NOMO-1 treated with DMSO at 0.1 percent for 48 hours (cell line): ENCODE measurements around the gene LPCAT2.

Source experiments
- DNase-seq: peaks from one replicate; lab custom pipeline; 2025; ENCODE audit not compliant: unreplicated experiment; lab: John Stamatoyannopoulos, UW

The LPCAT2 gene

DNA sequence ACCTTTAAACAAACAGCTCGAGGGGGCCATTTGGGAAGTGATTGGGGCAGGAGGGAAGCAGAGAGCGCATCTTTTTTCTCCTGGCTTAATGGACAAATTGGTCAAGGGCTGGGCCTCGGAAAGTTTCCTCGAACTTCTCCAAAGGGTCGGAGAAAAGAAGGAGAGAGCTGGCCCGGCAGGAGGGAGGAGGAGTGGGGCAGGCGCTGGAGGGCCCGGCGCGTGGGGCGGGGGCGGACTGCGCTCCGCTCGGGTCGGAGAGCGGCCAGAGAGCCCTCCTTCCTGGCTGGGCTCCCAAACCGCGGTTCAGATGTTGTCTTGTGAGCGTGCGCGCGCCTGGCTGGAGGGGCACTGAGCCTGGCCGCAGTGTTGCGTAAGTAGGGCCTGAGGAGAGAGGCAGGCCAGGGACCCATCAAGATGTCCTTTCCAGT, 28.6 kb upstream of the LPCAT2 start:
- no peak for DNase-seq

DNA sequence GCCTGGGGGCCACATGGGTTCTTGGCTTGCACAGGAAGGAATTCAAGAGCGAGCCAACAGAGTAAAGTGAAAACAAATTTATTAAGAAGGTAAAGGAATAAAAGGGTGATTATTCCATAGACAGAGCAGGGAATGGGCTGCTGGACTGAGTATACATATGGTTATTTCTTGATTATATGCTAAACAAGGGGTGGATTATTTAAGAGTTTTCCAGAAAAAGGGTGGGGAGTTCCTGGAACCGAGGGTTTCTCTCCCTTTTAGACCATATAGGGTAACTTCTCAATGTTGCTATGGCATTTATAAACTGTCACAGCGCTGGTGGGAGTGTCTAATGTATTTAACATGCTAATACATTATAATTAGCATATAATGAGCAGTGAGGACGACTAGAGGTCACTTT, 27.8 kb upstream of the LPCAT2 start:
- no peak for DNase-seq

DNA sequence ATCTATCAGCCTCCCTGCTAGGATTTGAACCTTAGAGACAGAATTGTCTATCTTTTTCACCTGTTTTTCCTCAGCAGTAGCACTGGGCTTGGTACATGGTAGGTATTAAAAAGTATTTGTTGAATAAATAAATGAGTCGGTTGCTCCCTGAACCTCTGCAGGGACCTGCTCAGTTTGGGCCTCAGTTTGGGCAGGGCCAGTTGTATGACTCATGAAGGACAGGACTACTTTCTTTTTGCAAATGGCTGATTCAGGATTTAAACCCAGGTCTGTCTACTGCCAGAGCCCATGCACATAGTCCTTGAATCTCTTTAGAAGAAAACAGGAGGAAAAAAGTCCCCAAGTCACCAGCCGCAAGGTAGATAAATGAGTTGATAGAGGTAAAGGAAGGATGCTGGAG, 26.8 kb upstream of the LPCAT2 start:
- no peak for DNase-seq

DNA sequence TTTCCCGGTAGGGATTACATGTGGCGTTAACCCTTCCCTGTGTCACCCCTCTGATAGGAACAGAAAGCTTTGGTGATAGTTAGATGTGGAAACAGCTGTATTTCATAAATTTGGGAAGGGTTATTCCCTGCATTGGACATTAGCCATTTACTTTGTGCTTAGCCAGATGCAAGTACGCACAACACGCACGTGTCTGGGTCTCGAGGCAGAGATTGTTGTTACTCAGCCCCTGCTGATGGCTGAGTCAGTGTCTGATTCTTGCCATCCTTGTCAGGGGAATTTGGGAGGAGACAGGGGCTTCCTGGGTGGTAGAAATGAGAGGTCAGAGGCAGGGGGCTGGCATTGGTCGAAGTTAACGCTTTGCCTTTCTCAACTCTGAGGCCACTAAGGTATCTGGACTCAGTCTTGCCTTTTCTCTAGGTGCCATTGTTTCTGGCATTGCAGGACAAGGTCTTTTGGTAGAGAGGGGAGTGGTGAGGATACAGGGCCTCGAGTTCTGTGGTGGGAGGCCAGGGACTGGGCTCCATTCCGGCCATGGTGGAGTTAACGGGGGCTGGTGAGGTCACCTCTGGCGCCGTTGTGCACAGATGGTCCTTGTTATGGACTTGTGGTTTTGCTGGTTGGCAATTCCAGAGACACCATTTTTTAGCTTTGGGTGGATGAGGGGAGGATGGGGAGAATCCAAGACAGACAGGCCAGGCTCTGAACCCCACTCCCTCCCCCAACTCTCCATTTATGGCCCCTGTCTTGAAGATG, 21.6 kb upstream of the LPCAT2 start:
- DNase-seq = no peak

DNA sequence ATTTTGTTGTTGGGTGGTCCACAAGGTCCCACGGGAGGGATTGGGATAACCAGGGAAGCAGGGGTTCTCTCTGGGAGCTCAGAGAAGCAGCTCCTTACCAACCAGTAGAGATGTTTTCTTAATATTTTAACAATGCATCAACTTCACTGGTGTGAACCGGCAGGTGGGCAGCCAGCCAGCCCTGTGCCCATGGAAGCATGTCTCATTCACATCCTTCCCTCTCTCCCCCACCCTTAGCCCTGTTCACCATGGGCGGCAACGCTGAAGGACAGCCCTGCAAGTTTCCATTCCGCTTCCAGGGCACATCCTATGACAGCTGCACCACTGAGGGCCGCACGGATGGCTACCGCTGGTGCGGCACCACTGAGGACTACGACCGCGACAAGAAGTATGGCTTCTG, 20.6 kb upstream of the LPCAT2 start:
- no peak for DNase-seq

DNA sequence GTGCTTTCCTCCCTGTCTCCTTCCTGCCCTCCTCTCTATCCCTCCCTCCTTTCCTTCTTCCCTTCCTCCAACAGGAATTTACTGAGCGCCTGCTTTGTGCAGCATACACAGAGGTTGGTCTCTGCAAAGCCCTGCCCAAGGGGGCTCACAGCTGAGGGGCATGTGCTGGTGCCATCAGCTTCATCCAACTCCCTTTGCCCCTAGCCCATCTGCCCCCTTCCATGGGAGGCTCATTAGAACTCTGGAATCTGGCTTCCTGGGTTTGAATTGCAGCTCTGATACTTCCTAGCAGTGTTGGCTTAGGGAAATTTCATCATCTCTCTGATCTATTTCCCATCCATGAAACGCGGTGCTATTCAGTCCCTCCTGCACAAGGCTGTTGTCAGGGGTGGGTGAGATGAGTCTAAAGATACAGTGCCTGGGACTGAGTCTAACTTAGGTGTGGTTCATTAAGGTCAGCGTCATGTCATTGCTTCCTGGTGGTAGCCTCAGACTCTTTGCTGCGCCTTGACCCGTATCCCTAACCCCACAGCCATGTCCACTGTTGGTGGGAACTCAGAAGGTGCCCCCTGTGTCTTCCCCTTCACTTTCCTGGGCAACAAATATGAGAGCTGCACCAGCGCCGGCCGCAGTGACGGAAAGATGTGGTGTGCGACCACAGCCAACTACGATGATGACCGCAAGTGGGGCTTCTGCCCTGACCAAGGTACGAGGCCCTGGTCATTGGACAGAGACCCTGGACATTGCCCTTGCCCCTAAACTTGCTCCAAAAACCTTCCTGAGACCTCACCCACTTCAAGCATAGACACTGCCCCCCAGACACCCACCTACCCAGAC, 19.5 kb upstream of the LPCAT2 start:
- no peak for DNase-seq

DNA sequence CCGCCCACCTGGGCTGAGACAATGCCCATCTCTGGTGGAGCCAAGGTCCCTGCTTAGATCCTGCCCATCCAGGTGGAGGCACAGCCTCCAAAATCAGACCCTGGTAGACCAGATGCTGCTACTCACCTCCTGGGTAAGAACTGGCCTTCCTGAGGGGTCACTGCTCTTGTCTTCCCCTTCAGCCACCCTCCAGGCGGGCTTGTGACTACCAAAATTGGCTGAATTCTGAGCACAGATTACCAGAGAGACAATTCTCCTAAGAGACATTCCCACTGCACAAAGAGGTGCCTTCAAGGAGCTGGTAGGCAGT, 19.0 kb upstream of the LPCAT2 start:
- DNase-seq = no peak

DNA sequence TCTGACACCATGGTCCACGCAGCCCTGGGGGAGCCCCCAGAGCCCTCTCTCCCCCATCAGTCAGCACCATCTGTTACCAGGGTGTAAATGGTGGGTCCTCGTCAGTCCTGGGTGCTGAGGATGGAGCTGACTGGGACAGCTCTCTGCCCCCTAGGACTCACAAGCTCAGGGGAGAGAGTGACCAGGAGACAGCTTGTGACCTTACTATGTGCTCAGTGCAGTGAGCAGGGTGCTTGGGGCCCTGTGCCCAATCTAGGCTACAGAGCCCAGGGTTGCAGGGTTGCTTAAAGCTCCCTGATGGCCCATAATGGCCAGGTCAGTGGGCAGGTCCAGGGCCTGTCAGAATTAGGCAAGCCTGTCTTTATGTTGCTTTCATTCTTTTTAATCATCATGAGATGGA, 18.6 kb upstream of the LPCAT2 start:
- DNase-seq = no peak

DNA sequence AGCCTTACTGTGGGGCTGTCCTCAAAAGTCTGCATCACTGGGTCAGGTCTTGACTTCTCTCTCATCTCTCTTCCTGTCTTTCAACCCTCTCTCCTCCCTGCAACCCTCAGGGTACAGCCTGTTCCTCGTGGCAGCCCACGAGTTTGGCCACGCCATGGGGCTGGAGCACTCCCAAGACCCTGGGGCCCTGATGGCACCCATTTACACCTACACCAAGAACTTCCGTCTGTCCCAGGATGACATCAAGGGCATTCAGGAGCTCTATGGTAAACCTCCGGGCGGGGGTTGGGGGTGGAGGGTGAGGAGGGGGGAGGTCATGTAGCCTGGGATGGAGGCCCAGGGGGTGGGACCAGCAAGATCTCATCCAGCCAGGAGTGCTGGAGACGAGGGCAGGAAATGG, 17.2 kb upstream of the LPCAT2 start:
- DNase-seq = no peak

DNA sequence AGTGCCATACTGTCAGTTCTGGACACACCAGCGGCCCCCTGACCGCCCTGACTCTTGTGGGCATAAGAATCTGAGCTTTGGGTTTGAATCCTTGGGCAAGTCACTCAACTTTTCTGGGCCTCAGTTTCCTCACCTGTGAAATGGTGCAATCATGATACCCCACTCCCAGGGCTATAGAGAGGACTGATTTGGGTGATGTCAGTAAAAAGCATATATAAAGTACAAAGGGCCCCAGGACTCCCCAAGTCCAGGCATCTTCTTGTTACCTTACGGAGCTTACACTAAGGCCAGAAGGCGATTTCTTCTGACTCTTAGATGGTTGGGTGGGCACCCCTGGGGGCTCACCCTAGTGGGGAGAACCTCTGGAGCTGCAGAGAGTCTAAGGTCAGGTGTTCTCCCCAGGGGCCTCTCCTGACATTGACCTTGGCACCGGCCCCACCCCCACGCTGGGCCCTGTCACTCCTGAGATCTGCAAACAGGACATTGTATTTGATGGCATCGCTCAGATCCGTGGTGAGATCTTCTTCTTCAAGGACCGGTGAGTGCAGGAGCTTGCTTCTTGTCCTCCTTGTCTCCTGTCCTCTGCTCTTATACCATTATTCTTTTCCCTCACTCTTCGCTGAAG, 16.0 kb upstream of the LPCAT2 start:
- no peak for DNase-seq

DNA sequence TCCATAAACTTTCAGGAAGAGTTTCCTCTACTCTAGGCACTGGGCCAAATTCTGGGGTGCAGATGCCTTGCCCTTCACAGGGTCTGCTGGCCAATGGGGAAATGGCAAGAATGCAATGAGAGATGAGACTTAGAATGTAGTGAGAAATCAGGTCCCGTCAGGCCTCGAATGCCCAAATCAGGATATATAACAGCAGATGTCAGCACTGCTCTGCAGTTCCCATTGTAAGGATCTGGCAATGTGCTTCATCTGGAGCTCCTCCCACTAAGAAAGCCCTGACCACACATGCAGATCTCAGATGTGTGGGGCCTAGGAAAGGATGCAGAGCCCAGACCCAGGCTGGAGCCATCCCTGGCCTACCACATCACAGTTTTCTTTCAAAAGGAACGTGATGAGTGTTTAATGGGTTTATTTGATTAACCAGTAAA, 13.9 kb upstream of the LPCAT2 start:
- peak; percentile 42 for DNase-seq

DNA sequence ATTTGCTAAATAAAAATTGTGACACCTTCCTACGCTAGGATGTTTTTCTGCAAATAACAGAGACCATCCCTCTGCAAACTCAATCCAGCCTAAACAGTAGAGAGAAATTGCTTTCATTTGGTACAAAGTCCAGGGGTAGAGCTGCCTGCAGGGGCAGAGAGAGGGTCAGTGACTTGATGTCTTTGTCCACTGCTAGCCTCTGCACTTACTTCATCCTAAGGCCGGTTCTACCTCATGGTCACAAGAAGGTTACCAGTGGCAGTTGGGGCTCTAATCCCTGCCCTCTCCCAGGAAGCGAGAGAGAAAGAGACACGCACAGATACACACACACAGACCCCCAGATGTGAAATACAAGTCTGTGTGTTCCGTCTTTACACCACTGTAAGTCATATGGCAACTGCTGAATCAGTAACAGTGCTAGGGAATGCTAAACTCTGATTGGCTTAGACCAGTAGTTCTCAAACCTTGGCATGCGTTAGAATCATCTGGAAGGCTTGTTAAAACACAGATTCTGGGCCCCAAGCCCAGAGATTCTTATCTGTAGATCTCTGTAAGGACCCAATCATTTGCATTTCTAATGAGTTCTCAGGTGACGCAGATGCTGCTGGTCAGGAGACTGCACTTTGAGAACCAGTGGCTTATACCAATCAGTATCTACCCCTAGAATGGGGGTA, 13.1 kb upstream of the LPCAT2 start:
- DNase-seq = no peak

DNA sequence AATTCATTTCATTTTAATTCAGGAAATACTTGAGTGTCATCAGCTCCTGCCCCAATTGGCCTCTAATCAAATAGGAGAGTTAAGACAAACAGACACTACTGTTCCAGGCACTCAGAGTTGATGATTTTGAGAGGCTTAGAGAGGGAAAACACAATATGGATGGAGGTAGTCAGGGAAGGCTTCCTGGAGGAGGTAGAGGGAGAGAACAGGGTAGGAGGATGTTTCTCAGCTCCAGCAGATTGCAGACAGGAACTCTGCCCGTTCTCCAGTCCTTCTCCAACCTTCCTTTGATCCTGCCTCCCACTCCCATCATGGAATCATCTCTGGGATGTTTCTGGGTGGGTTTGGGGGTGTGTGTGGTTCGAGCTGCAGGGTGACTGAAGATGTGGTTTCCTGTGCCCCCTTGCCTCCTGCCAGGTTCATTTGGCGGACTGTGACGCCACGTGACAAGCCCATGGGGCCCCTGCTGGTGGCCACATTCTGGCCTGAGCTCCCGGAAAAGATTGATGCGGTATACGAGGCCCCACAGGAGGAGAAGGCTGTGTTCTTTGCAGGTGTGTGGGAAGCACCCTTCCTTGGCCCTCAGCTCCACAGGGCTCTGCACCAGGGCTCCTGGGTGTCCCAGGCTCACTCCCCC, 12.2 kb upstream of the LPCAT2 start:
- no peak for DNase-seq

DNA sequence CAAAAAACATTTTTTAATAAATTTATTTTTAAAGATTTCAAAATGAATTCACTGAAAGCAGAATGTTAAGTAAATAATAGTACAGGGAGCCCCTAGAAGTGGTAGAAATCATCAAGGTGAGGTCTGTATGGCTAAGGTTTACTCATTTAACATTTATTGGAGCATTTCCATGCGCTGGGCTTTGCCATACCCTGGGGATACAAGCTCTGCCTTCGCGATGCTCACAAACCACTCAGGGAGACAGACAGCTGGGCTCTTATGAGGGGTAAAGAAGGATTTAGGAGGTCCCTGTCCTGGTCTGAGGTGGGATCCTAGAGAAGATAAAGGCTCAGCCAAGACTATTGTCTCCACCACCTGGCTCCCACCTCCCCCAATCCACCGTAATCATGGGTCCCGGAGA, 11.3 kb upstream of the LPCAT2 start:
- DNase-seq = no peak

DNA sequence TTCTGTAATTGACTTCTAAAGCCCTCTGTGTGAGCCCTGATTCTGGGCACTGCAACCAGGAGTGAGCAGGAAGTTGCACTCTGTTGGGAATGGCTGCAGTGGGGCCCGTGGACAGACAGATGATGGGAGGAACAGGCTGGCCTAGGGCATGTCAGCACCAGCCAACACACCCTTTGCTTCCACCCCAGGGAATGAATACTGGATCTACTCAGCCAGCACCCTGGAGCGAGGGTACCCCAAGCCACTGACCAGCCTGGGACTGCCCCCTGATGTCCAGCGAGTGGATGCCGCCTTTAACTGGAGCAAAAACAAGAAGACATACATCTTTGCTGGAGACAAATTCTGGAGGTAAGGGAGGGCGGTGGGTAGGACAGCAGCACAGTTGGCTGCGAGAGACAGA, 10.8 kb upstream of the LPCAT2 start:
- DNase-seq = no peak

DNA sequence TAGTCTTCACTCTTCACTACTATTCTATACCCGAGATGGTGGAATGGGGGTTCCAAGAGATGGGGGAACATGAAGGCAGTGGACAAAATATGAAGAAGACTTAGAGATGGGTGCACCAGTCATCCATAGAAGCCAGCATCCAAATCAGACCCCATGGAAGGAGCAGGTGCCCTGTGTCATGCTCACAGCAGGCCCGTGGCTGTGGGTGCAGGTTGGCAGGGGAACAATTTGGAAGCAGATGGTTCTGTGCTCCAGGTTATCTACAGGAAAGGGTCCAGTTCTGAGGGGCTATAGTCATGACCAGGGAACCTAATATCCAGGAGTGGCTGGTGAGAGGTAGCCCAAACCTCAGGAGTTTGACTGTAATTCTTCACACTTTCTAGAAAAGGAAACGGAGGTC, 9.6 kb upstream of the LPCAT2 start:
- no peak for DNase-seq

DNA sequence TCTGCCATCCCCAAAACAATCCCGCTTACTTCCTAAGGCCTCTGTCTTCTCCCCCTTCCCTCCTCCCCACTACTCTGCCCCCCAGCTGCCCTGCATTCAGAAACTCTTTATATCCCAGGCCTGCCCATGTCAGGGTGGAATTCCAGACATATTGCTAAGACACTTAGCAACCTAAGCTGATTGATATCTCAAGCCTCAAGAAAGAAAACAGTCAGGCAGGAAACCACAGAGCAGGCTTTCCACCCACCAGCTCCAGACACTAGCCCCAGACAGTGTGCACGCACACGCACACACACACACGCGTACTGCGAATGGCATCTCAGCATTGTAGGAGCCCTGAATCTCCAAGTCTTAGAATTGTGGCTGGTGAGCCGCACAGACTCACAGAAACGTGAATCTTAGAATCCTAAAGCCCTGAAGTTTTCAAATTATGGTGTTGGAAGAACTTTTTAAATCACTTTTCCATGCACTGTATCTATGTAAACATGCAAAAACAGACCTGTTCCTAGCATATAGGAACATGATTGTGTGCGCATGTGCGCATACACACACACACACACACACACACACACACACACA, 8.8 kb upstream of the LPCAT2 start:
- DNase-seq = no peak

DNA sequence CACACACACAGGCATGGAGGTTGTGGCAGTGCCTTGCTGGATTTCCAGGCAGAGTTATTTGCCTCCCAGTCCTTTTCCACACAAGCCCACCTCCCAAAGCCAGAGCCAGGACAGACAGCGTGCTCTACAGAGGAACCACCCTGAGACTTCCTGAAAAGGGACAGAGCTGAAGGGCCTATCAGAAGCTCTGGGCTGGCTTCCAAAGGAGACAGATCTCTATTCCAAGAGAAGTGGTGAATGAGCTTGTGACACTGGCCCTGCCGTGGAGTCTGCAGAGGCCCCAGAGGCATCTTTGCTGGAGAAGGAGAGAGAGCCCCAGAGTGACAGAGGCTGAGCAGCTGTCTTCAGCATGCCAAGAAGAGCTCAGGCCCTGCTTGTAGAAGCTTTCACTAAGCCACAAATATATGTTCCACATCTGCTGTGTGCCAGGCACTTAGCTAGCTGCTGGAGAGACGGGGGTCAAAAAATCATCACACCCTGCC, 8.3 kb upstream of the LPCAT2 start:
- DNase-seq = no peak

DNA sequence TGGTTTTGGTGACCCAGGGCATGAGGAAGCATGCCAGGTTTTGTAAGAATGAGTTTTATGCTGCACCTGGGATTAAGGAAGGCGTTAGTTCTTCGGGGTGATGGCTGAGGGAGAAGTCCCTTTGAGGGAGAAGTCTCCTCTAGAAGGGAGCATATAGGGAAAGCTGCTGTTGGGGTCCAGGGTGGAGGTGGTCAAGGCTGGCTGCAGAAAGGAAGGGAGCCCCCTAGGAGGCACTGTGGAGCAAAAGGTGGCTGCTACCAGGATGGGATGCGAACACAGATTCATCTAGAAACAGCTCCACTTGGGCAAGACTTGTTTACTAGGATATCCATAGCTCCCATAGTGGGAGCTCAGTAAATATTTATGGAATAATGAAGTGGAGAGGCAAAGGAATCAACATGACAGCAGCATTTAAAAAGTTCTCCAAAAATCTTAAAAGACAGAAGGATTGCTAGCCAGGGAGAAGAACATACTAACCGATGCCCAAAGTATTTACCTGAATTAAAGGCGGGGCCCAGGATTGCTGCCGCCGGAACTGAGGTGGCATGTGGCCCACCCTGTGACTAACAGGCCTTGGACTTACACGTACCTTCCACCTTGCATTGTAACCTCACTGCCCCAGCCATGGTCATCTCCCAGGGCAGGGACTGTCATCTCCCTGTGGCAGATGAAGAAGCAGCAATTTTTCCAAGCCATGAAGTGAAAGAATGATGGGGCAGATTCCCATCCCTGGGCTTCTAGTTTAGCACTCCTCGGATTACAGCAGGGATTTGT, 7.1 kb upstream of the LPCAT2 start:
- DNase-seq = no peak

DNA sequence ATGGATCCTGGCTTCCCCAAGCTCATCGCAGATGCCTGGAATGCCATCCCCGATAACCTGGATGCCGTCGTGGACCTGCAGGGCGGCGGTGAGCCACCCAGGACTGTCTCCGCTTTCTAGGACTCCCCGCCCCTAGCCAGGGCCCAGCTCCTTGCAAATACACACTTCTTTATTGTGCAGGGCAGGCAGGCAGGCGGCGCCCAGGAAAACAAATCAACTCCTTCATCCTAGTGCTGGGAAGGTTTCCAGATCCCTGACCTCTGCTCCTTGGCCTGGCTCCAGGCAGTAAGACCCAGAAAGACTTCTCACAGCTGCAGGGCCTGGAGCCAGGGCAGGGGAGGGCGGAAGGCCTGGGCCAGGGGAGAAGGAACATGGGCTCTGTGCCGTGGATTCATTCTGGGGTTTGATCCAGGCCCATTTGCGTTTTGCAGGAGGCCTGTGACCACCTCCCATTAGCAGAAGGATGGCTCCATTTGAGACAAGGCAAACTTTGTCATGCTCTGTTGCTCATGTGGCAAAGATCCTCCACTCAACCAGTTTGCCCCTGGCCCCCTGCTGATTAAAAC, 6.0 kb upstream of the LPCAT2 start:
- no peak for DNase-seq
